ENCODE data around the gene OCIAD2.
"Not testable (repeated sequence)": the region's sequence is repeated elsewhere in the genome, so short reads cannot be mapped to it uniquely, and the experiment has no call there.

DNA sequence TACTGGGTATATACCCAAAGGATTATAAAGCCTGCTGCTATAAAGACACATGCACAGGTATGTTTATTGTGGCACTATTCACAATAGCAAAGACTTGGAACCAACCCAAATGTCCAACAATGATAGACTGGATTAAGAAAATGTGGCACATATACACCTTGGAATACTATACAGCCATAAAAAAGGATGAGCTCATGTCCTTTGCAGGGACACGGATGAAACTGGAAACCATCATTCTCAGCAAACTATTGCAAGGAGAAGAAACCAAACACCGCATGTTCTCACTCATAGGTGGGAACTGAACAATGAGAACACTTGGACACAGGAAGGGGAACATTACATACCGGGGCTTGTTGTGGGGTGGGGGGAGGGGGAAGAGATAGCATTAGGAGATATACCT is 16.8 kb downstream of the OCIAD2 start:
- not testable (repeated sequence) for TF ChIP-seq POLR2A (IDR thresholded peaks at IDR 0.05; ENCODE audit: low read depth, low read length); POLR2AphosphoS5 (IDR thresholded peaks at IDR 0.05; ENCODE audit: low read depth, low read length); POU2F2 (IDR thresholded peaks at IDR 0.05; ENCODE audit: low read depth, low read length); SPI1 (IDR thresholded peaks at IDR 0.05; ENCODE audit: low read depth, low read length); TAF1 (IDR thresholded peaks at IDR 0.05; ENCODE audit: low read depth, low read length); PAX5 (IDR thresholded peaks at IDR 0.05; ENCODE audit: insufficient read depth, low read length, severe bottlenecking)

Measured in GM12891 (cell line).